ENCODE results near the gene MCOLN1. TPM values are rescaled to one million over a fixed set of nuclear protein-coding genes. Genes with fewer than 3 reads are reported as not detected.

Gene MCOLN1
- total and polyA plus RNA-seq, 2 of the 4 experiments (the other 2 are of a cell fraction), result 3.4 to 19.6 TPM

GRCh38 chr19:7492558-7492957 lies 29.9 kb upstream of the MCOLN1 start:
- TF ChIP-seq POLR2A (IDR thresholded peaks at IDR 0.05; ENCODE audit: low read depth, low read length), result no peak
- no peak for TF ChIP-seq BHLHE40 (IDR thresholded peaks at IDR 0.05; ENCODE audit: low read depth, low read length)
- no peak for TF ChIP-seq RAD21 (IDR thresholded peaks at IDR 0.05; ENCODE audit: low read length)
- TF ChIP-seq MAFK (IDR thresholded peaks at IDR 0.05; ENCODE audit: low read depth, low read length), result no peak
- TF ChIP-seq FOS (IDR thresholded peaks at IDR 0.05; ENCODE audit: low read depth, low read length), result no peak
- no peak for TF ChIP-seq USF2 (IDR thresholded peaks at IDR 0.05; ENCODE audit: low read depth, low read length)
- no peak for TF ChIP-seq RCOR1 (IDR thresholded peaks at IDR 0.05; ENCODE audit: insufficient replicate concordance, low read length)
- no peak for TF ChIP-seq CEBPB (IDR thresholded peaks at IDR 0.05; ENCODE audit: low read depth, low read length)
- TF ChIP-seq RFX5 (IDR thresholded peaks at IDR 0.05; ENCODE audit: low read depth, low read length), result no peak
- TF ChIP-seq MAZ (IDR thresholded peaks at IDR 0.05; ENCODE audit: borderline replicate concordance, low read depth, low read length), result no peak
- no TSS peak for BruUV-seq (replicated peaks)
- in situ Hi-C loops (cut with MboI; ENCODE audit: low sequenced_read_pairs) (no loop called here), intact Hi-C loops (cut with micrococcal nuclease) (no loop called here), dilution Hi-C loops (cut with HindIII; ENCODE audit: low sequenced_read_pairs, unreplicated experiment) (no loop called here)
- Histone ChIP-seq H3K4ac (ENCODE audit: low read depth, low read length) (no peak overlapping the region), H3K14ac (replicated peaks; ENCODE audit: low read depth, low read length) (no peak overlapping the region), H2BK20ac (ENCODE audit: low read depth, low read length) (no peak overlapping the region), H3K56ac (ENCODE audit: extremely low read depth, insufficient read depth, low read length) (no peak overlapping the region), H4K91ac (ENCODE audit: insufficient read depth, low read depth, low read length) (no peak overlapping the region), H3K79me1 (ENCODE audit: low read depth in 1 of 2, low read length in 2 of 2) (no peaks in the 10 kb centered on the region), H3K18ac (ENCODE audit: low read depth, low read length) (no peak overlapping the region), H2BK15ac (ENCODE audit: low read depth, low read length) (no peak overlapping the region), H2AFZ (replicated peaks; ENCODE audit: low read length, poor library complexity) (no peak overlapping the region), H2BK120ac (ENCODE audit: low read depth, low read length) (no peak overlapping the region), H3K4me1 (ENCODE audit: control insufficient read depth, insufficient read depth, low read length) (peaks cover 4% of the 10 kb centered on the region; the same call in 1 of the 2 replicates), H3K4me3 (ENCODE audit: insufficient read depth, low read depth, low read length) (no peak overlapping the region), H3K27ac (ENCODE audit: insufficient read depth, low read length) (no peak overlapping the region), H4K8ac (ENCODE audit: low read depth in 2 of 2, low read length in 2 of 2) (no peak overlapping the region), H3K27me3 (ENCODE audit: control insufficient read depth, insufficient read depth, low read length) (no peaks in the 10 kb centered on the region; the same call in 1 of the 2 replicates), H3K9ac (ENCODE audit: low read depth, low read length) (no peak overlapping the region), H4K20me1 (ENCODE audit: insufficient read depth, low read length) (no peaks in the 10 kb centered on the region), H4K5ac (ENCODE audit: low read depth, low read length) (no peak overlapping the region), H3K36me3 (ENCODE audit: control insufficient read depth, insufficient read depth, low read length) (no peaks in the 10 kb centered on the region), H2BK5ac (ENCODE audit: low read depth, low read length, poor library complexity, severe bottlenecking) (no peak overlapping the region), H3K4me2 (ENCODE audit: low read depth, low read length) (no peak overlapping the region), H2AK9ac (replicated peaks; ENCODE audit: low read depth, low read length, poor library complexity) (no peak overlapping the region), H3K9me3 (ENCODE audit: control insufficient read depth, insufficient read depth, low read length) (no peaks in the 10 kb centered on the region), H3K23ac (ENCODE audit: low read depth, low read length) (no peak overlapping the region), H2AK5ac (ENCODE audit: low read depth, low read length) (no peak overlapping the region), H3K9me1 (ENCODE audit: insufficient read depth, low read length) (peaks cover 4% of the 10 kb centered on the region; the same call in 1 of the 2 replicates)
- ChIA-PET CTCF (no interaction called here), POLR2A (ENCODE audit: unreplicated experiment) (no interaction called here)
- 92% methylated on average over 4 of the region's 11 CpGs; no CpG with 5 or more reads in 1 of the 2 experiments for WGBS, 2 experiments (ENCODE audit: extremely low coverage in 2 of 2, insufficient read length in 1 of 2)
- no peak for ATAC-seq (ENCODE audit: low read depth)
- no peak for DNase-seq

Measured in IMR-90 (cell line).